Measurements from ENCODE around the gene DACH2.

The DACH2 gene

GRCh38 chrX:86747091-86747490, 598.8 kb downstream of the DACH2 start:
- no peak for DNase-seq (ENCODE audit: insufficient read length, low spot score)
- no peak for TF ChIP-seq POLR2A (IDR thresholded peaks at IDR 0.05; ENCODE audit: low read depth, low read length)
- FAIRE-seq: no peak

DNA sequence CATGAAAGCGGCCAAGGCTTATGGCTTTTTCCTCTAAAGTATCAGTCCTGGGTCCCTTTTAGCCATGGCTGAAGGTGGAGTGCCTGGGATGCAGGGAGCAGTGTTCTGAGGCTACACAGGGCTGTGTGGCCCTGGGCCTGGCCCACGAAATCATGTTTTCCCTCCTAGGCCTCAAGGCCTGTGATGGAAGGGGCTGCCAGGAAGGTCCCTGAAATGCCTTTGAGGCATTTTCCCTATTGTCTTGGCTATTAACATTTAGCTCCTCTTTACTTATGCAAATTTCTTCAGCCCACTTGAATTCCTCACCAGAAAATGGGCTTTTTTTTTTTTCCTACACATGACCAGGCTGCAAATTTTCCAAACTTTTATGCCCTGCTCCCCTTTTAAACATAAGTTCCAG, 657.0 kb downstream of the DACH2 start:
- DNase-seq (ENCODE audit: insufficient read length, low spot score) (no peak), FAIRE-seq (no peak)
- no peak for TF ChIP-seq POLR2A (IDR thresholded peaks at IDR 0.05; ENCODE audit: low read depth, low read length)

DNA sequence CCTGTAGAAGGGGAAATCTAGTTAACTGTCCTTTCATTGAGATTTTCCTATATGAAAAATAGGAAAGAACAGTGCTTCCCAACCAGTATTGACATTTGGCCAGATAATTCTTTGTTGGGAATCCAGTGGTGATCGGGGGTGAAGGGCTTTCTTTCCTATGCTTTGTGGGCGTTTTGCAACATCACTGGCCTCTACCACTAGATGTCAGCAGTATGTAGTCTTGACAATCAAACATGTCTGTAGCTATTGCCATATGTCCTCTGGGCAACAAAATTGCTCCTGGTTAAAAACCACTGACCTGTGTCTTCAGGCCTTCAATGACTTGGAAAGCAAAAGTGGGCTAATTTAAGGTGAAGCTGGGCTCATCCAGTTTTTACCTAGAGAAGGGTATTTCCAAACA, 658.5 kb downstream of the DACH2 start:
- no peak for FAIRE-seq
- TF ChIP-seq POLR2A (IDR thresholded peaks at IDR 0.05; ENCODE audit: low read depth, low read length): no peak
- DNase-seq (ENCODE audit: insufficient read length, low spot score): no peak

DNA sequence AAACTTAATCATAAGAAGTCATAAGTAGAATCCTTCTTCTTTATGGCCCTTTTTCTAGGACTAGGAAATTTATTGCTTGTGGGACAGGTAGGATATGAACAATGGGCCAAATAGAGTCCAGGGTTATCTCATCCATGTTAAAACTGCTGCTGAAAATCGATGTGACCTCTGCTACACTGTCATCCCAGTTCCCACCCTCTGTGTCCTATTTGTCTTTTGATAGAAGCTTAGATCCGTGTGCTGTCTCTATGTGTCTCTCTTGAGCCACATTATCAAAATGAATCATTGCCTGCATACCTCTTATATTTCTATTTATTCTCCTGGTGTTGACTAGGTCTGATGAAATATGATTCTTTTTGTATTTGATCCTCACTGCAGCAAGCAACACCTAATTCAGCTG, 661.4 kb downstream of the DACH2 start:
- DNase-seq (ENCODE audit: insufficient read length, low spot score) (no peak), FAIRE-seq (no peak)
- TF ChIP-seq POLR2A (IDR thresholded peaks at IDR 0.05; ENCODE audit: low read depth, low read length): no peak

DNA sequence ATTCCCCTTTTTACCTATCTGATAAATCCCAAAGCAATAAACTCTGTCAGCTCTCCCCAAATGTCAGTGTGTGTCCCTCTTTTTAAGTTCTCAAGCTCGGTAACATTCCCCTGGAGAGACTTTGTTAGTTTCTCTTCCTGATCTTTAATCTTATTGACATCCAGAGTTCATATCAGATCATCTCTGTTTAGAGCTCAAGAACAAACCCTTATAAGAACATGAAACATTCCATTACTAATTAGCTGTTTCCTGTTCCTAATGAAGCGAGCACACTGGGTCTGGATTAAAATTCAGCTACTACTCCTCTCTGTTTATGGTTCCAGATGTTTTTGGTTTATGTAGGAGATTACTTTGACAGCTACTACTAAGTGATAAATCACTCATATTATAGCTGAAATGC, 681.5 kb downstream of the DACH2 start:
- no peak for DNase-seq (ENCODE audit: insufficient read length, low spot score)
- FAIRE-seq: no peak
- no peak for TF ChIP-seq POLR2A (IDR thresholded peaks at IDR 0.05; ENCODE audit: low read depth, low read length)

DNA sequence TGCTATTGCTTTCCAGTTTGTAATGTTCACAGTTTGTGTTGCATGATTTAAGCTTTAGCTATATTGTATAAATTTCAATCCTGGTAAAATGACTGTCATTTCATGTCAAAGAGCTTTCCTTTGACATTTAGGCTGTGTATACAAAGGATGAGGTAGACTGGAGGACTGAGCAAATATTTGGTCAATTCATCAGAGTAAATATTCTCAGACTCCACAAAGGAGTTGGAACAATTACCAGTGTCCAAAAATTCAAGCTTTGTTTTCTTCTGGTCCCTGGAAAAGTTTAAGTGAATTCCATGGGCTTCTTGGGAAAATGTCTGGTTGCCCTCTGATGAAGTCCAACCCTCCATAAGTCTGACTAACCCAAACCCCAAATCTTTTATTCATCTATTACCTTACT, 682.4 kb downstream of the DACH2 start:
- TF ChIP-seq POLR2A (IDR thresholded peaks at IDR 0.05; ENCODE audit: low read depth, low read length): no peak
- FAIRE-seq (no peak), DNase-seq (ENCODE audit: insufficient read length, low spot score) (no peak)

- TF ChIP-seq POLR2A (IDR thresholded peaks at IDR 0.05; ENCODE audit: low read depth, low read length): no peak
- FAIRE-seq: no peak
- DNase-seq (ENCODE audit: insufficient read length, low spot score): no peak
Observed at GRCh38 chrX:86845101-86845500, 696.9 kb downstream of the DACH2 start.

All from H54 (cell line).